Progenitor cell of endocrine pancreas (in vitro differentiated cells): ENCODE results near the gene RAF1. TPM values are rescaled to one million over a fixed set of nuclear protein-coding genes. Genes with fewer than 3 reads are reported as not detected.

Experiments used
- DNase-seq: peaks from one replicate; pipeline ENCODE4 v3.0.0; 2021; ENCODE audit warnings: low spot score; ENCODE audit not compliant: unreplicated experiment
- H3K27ac Mint-ChIP-seq: 2 replicates; pipeline ENCODE4 v1.8.0; 2021; ENCODE audit warnings: mild to moderate bottlenecking, moderate library complexity, mixed read lengths
- H3K27me3 Mint-ChIP-seq: 2 replicates; pipeline ENCODE4 v1.8.0; 2021; ENCODE audit warnings: mixed read lengths
- H3K36me3 Mint-ChIP-seq: 2 replicates; pipeline ENCODE4 v1.8.0; 2022; ENCODE audit warnings: mixed read lengths; ENCODE audit not compliant: insufficient read depth
- H3K4me1 Mint-ChIP-seq: 2 replicates; pipeline ENCODE4 v1.8.0; 2021; ENCODE audit warnings: low read depth, mixed read lengths
- H3K4me3 Mint-ChIP-seq: 2 replicates; pipeline ENCODE4 v1.8.0; 2021; ENCODE audit warnings: low read depth, mild to moderate bottlenecking, moderate library complexity, mixed read lengths
- H3K9me3 Mint-ChIP-seq: 2 replicates; pipeline ENCODE4 v1.8.0; 2021; ENCODE audit warnings: low read depth, mixed read lengths
- total RNA-seq: library from RNA; stranded (reverse); gene quantifications from 2 replicates; pipeline ENCODE4 v1.2.1, GENCODE V29; 2021
- TF ChIP-seq, protein P1 (sequence below): fragments of 200-600 bp; sonication (generic); IDR thresholded peaks from one replicate; pipeline ENCODE4 v1.5.0; 2021; ENCODE audit warnings: antibody characterized with exemption, mild to moderate bottlenecking; ENCODE audit not compliant: unreplicated experiment

The RAF1 gene
- total RNA-seq, 1 donor from 2014 or later: 135 TPM

DNA sequence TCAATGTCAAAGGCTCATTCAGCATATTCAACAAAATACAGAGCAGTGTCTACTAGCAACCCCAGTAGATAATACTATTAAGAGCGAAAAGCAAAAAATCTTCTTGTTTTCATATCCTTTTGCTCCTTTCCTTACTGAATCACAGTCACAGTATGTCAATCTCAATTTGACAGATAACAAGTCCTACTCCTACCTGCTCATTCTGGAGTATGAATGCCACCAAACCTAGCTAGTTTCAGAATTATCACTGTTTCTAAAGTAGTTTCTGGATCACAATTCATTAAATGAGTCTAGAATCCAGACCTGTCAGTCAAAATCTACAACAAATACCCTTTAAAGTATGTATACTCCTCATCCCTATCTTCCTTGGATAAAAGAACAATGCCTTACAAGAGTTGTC lies 55.5 kb downstream of the RAF1 start:
- Mint-ChIP-seq H3K36me3 (peaks cover 23% of the 10 kb centered on the region), H3K9me3 (no peaks in the 10 kb centered on the region), H3K27me3 (no peaks in the 10 kb centered on the region), H3K27ac (peak overlapping the region; percentile 56), H3K4me1 (no peaks in the 10 kb centered on the region), H3K4me3 (no peak overlapping the region)
- TF ChIP-seq, protein P1, sequence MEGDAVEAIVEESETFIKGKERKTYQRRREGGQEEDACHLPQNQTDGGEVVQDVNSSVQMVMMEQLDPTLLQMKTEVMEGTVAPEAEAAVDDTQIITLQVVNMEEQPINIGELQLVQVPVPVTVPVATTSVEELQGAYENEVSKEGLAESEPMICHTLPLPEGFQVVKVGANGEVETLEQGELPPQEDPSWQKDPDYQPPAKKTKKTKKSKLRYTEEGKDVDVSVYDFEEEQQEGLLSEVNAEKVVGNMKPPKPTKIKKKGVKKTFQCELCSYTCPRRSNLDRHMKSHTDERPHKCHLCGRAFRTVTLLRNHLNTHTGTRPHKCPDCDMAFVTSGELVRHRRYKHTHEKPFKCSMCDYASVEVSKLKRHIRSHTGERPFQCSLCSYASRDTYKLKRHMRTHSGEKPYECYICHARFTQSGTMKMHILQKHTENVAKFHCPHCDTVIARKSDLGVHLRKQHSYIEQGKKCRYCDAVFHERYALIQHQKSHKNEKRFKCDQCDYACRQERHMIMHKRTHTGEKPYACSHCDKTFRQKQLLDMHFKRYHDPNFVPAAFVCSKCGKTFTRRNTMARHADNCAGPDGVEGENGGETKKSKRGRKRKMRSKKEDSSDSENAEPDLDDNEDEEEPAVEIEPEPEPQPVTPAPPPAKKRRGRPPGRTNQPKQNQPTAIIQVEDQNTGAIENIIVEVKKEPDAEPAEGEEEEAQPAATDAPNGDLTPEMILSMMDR: no peak
- no peak for DNase-seq

DNA sequence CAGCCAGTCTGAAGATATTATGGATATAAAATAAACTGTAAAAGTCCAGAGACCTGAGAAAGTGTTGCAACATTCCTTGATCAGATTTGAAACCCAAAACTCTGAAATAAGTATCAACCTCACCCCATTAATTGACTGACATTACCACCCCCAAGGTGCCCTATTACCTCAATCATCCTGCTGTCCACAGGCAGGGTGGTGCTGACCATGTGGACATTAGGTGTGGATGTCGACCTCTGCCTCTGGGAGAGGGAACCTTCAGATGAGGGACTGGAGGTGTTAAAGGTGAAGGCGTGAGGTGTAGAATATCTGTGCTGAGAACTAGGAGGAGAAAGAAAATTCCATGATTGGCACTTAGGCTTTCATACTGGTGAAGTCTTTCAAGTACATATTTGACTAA lies 59.9 kb downstream of the RAF1 start:
- no peak overlapping the region for H3K27ac Mint-ChIP-seq
- H3K27me3 Mint-ChIP-seq: no peaks in the 10 kb centered on the region
- H3K36me3 Mint-ChIP-seq: peaks cover 27% of the 10 kb centered on the region
- no peak overlapping the region for H3K4me3 Mint-ChIP-seq
- DNase-seq: no peak
- H3K4me1 Mint-ChIP-seq: no peaks in the 10 kb centered on the region
- no peaks in the 10 kb centered on the region for H3K9me3 Mint-ChIP-seq
- TF ChIP-seq, protein P1: no peak

GRCh38 chr3:12601072-12601471 lies 62.8 kb downstream of the RAF1 start:
- no peaks in the 10 kb centered on the region for H3K9me3 Mint-ChIP-seq
- no peak overlapping the region for H3K4me3 Mint-ChIP-seq
- no peak overlapping the region for H3K27ac Mint-ChIP-seq
- peaks cover 22% of the 10 kb centered on the region for H3K36me3 Mint-ChIP-seq
- no peaks in the 10 kb centered on the region for H3K27me3 Mint-ChIP-seq
- no peaks in the 10 kb centered on the region for H3K4me1 Mint-ChIP-seq
- no peak for DNase-seq
- TF ChIP-seq, protein P1: no peak

- Mint-ChIP-seq H3K9me3 (no peaks in the 10 kb centered on the region), H3K4me1 (no peaks in the 10 kb centered on the region), H3K36me3 (peaks cover 28% of the 10 kb centered on the region), H3K4me3 (no peak overlapping the region), H3K27me3 (no peaks in the 10 kb centered on the region), H3K27ac (no peak overlapping the region)
- no peak for DNase-seq
- TF ChIP-seq, protein P1: no peak
Observed at GRCh38 chr3:12598890-12599289, 65.0 kb downstream of the RAF1 start.

GRCh38 chr3:12593473-12593872 lies 70.4 kb downstream of the RAF1 start:
- H3K27ac Mint-ChIP-seq: no peak overlapping the region
- no peaks in the 10 kb centered on the region for H3K27me3 Mint-ChIP-seq
- no peak overlapping the region for H3K4me3 Mint-ChIP-seq
- TF ChIP-seq, protein P1: no peak
- no peak for DNase-seq
- H3K36me3 Mint-ChIP-seq: peaks cover 35% of the 10 kb centered on the region
- H3K9me3 Mint-ChIP-seq: no peaks in the 10 kb centered on the region
- no peaks in the 10 kb centered on the region for H3K4me1 Mint-ChIP-seq
